GM12878 (cell line): ENCODE measurements around the gene SRPRB. TPM values are rescaled to one million over a fixed set of nuclear protein-coding genes. Genes with fewer than 3 reads are reported as not detected.

ENCODE experiments used
- ATAC-seq: fragments of 200-7000 bp; cut with Tn5 transposase; 3 replicates; pipeline ENCODE4 v1.9.1; 2020; ENCODE audit warnings: mild to moderate bottlenecking, moderate library complexity
- BruUV-seq: library from RNA; stranded (reverse); fragments of 400-500 nt; replicated peaks from 2 replicates; lab custom pipeline; 2021; lab: Mats Ljungman, UMichigan
- CTCF ChIA-PET: fragments of 300-600 bp; sonication (Branson Sonifier 250); formaldehyde crosslinking; extraction: SDS; loops from one replicate; lab custom pipeline; 2021; ENCODE audit warnings: inconsistent platforms; lab: Yijun Ruan, JAX
- POLR2A ChIA-PET: fragments of 350-600 bp; formaldehyde crosslinking; extraction: SDS; loops from one replicate; lab custom pipeline; 2021; ENCODE audit warnings: inconsistent platforms; lab: Charles Lee
- RAD21 ChIA-PET: fragments of 300-600 bp; sonication (Branson Sonifier 250); formaldehyde crosslinking; loops from one replicate; lab custom pipeline; 2023; ENCODE audit warnings: antibody characterized with exemption; ENCODE audit not compliant: unreplicated experiment; lab: Charles Lee
- SMC1A ChIA-PET: fragments of 300-600 bp; sonication (Branson Sonifier 250); formaldehyde crosslinking; loops from one replicate; lab custom pipeline; 2023; ENCODE audit not compliant: unreplicated experiment, uncharacterized antibody; lab: Charles Lee
- DNase-seq: peaks from one replicate; pipeline ENCODE4 v3.0.0-alpha.2; 2011; ENCODE audit warnings: low read depth, low spot score
- FAIRE-seq: peaks from 3 replicates; lab custom pipeline; 2011; peaks lifted over from hg19 to GRCh38; lab: Jason Lieb, UNC
- H2AFZ ChIP-seq: 2 replicates; pipeline ENCODE4 v1.6.0; 2011; ENCODE audit warnings: low read depth, low read length, control low read depth; ENCODE audit not compliant: control insufficient read depth
- H3K27ac ChIP-seq: 2 replicates; pipeline ENCODE4 v1.5.1; 2011; ENCODE audit warnings: control low read depth; ENCODE audit not compliant: control insufficient read depth, insufficient read depth
- H3K27me3 ChIP-seq, 2 experiments: replicated peaks in 1 of 2; 2 replicates each; pipeline versions ENCODE4 v1.6.0 to v1.6.1; 2011; ENCODE audit warnings: low read length in 1 of 2; ENCODE audit not compliant: control insufficient read depth in 2 of 2, insufficient read depth in 2 of 2
- H3K36me3 ChIP-seq, 2 experiments: 2 replicates each; pipeline ENCODE4 v1.5.1; 2011; ENCODE audit warnings: low read length in 1 of 2; ENCODE audit not compliant: control insufficient read depth in 2 of 2, insufficient read depth in 2 of 2
- H3K4me1 ChIP-seq: 2 replicates; pipeline ENCODE4 v1.6.1; 2011; ENCODE audit warnings: mild to moderate bottlenecking, low read length, moderate library complexity, mixed read lengths; ENCODE audit not compliant: control insufficient read depth, insufficient read depth
- H3K4me2 ChIP-seq: 2 replicates; pipeline ENCODE4 v1.6.0; 2011; ENCODE audit warnings: control low read depth; ENCODE audit not compliant: control insufficient read depth, insufficient read depth
- H3K4me3 ChIP-seq: fragments of 200-600 bp; sonication (generic); 2 replicates; pipeline ENCODE4 v1.5.1; 2016
- H3K79me2 ChIP-seq: 2 replicates; pipeline ENCODE4 v1.6.0; 2011; ENCODE audit warnings: low read length; ENCODE audit not compliant: control insufficient read depth, insufficient read depth
- H3K9ac ChIP-seq: 2 replicates; pipeline ENCODE4 v1.8.0; 2011; ENCODE audit warnings: low read length, control low read depth, mixed read lengths; ENCODE audit not compliant: control insufficient read depth, insufficient read depth
- H3K9me3 ChIP-seq: replicated peaks from 3 replicates; pipeline ENCODE4 v1.5.1; 2011; ENCODE audit warnings: mild to moderate bottlenecking, low read length; ENCODE audit not compliant: control insufficient read depth, insufficient read depth
- H4K20me1 ChIP-seq: 2 replicates; pipeline ENCODE4 v1.6.0; 2011; ENCODE audit not compliant: control insufficient read depth, insufficient read depth
- BHLHE40 ChIP-seq, 2 experiments: fragments of 450-650 bp in 1 of 2; IDR thresholded peaks; 2 replicates each; pipeline ENCODE4 v1.6.1; 2011 to 2017; ENCODE audit warnings: low read depth in 2 of 2, borderline replicate concordance in 1 of 2, improper control_type of control experiment in 1 of 2, low read length in 1 of 2, mild to moderate bottlenecking in 1 of 2
- BRCA1 ChIP-seq: IDR thresholded peaks from 2 replicates; pipeline ENCODE4 v1.6.1; 2011; ENCODE audit warnings: low read depth, low read length, improper control_type of control experiment
- CBFB ChIP-seq: IDR thresholded peaks from 2 replicates; pipeline ENCODE4 v1.6.1; 2016; ENCODE audit warnings: antibody characterized with exemption, low read depth
- FOS ChIP-seq: IDR thresholded peaks from 3 replicates; pipeline ENCODE4 v1.6.1; 2011; ENCODE audit warnings: borderline replicate concordance; ENCODE audit not compliant: insufficient read length; ENCODE audit errors: extremely low read depth
- FOXM1 ChIP-seq: IDR thresholded peaks from 2 replicates; pipeline ENCODE4 v1.6.1; 2012; ENCODE audit warnings: low read depth, mild to moderate bottlenecking, inconsistent platforms, low read length, moderate library complexity
- IKZF2 ChIP-seq, 2 experiments: fragments of 450-650 bp; IDR thresholded peaks; 2 replicates each; pipeline ENCODE4 v1.6.1; 2017; ENCODE audit warnings: mild to moderate bottlenecking in 2 of 2, moderate library complexity in 2 of 2
- SMAD5 ChIP-seq: IDR thresholded peaks from 2 replicates; pipeline ENCODE4 v1.6.1; 2016; ENCODE audit warnings: antibody characterized with exemption, low read depth
- STAT3 ChIP-seq: IDR thresholded peaks from 2 replicates; pipeline ENCODE4 v1.6.1; 2011; ENCODE audit warnings: low read depth, low read length, improper control_type of control experiment
- SUZ12 ChIP-seq: fragments of 200-600 bp; sonication (generic); IDR thresholded peaks from one replicate; pipeline ENCODE4 v1.6.1; 2018; ENCODE audit warnings: antibody characterized with exemption, mild to moderate bottlenecking; ENCODE audit not compliant: unreplicated experiment
- TARDBP ChIP-seq: IDR thresholded peaks from 2 replicates; pipeline ENCODE4 v1.6.1; 2016; ENCODE audit warnings: borderline replicate concordance
- WGBS: methylation state at CpG from one replicate; pipeline ENCODE4 v1.1.6; 2016; ENCODE audit warnings: low lambda C conversion rate; ENCODE audit not compliant: insufficient replicate concordance, insufficient coverage; ENCODE audit errors: missing lambda C conversion rate; 5-methylcytosine and 5-hydroxymethylcytosine counted together
- in situ Hi-C: fragments of 300-500 bp; cut with MboI; formaldehyde crosslinking; loops from 9 replicates; pipeline ENCODE4 v1.14.3; 2018; ENCODE audit warnings: mixed read lengths
- intact Hi-C: fragments of 100-400 bp; cut with micrococcal nuclease; formaldehyde crosslinking; loops from one replicate; pipeline ENCODE4 v1.14.2; 2022; ENCODE audit not compliant: unreplicated experiment
- polyA plus RNA-seq, 11 experiments: library from polyadenylated mRNA; depleted of rRNA in 4 of 11; unstranded in 6 of 11; stranded (reverse) in 5 of 11; fragments of >200 nt; fragmentation: Nextera tagmentation in 4 of 11; fragmentation: Illumina TruSeq in 1 of 11; extraction: Ambion mirVana in 4 of 11; extraction: Trizol in 1 of 11; gene quantifications; 1 replicate in 1 of 11; 2 replicates in 10 of 11; pipeline versions ENCODE4 v1.2.1 to v1.2.3, GENCODE V29; 2011 to 2016; ENCODE audit warnings: inconsistent platforms in 2 of 11, missing spikeins in 2 of 11, low read depth in 1 of 11
- total RNA-seq, 4 experiments: library from RNA; depleted of rRNA in 3 of 4; stranded (reverse); fragments of >200 nt in 3 of 4; fragmentation: Illumina TruSeq in 1 of 4; extraction: Trizol in 1 of 4; gene quantifications; 2 replicates each; pipeline versions ENCODE4 v1.2.1 to v1.2.3, GENCODE V29; 2013 to 2021
- TF ChIP-seq, protein P1 (sequence below): IDR thresholded peaks from 2 replicates; pipeline ENCODE4 v1.6.1; 2012; ENCODE audit warnings: low read length, inconsistent platforms
- TF ChIP-seq, protein P2 (sequence below): fragments of 450-650 bp; IDR thresholded peaks from 2 replicates; pipeline ENCODE4 v1.6.1; 2017; ENCODE audit warnings: mild to moderate bottlenecking, moderate library complexity
- TF ChIP-seq, protein P3 (sequence below): IDR thresholded peaks from 2 replicates; pipeline ENCODE4 v1.6.1; 2011; ENCODE audit warnings: borderline replicate concordance, low read depth, mild to moderate bottlenecking, moderate library complexity, low read length; ENCODE audit not compliant: insufficient read depth, poor library complexity, severe bottlenecking
- TF ChIP-seq, protein P4 (sequence below): IDR thresholded peaks from 2 replicates; pipeline ENCODE4 v1.6.1; 2012; ENCODE audit warnings: low read depth, low read length, improper control_type of control experiment

The SRPRB gene
- total and polyA plus RNA-seq, 10 of the 15 experiments (the other 5 are each of a cell fraction or from before 2014, with no cell fraction given), result 30.6 to 107 (median 46.6) TPM

DNA sequence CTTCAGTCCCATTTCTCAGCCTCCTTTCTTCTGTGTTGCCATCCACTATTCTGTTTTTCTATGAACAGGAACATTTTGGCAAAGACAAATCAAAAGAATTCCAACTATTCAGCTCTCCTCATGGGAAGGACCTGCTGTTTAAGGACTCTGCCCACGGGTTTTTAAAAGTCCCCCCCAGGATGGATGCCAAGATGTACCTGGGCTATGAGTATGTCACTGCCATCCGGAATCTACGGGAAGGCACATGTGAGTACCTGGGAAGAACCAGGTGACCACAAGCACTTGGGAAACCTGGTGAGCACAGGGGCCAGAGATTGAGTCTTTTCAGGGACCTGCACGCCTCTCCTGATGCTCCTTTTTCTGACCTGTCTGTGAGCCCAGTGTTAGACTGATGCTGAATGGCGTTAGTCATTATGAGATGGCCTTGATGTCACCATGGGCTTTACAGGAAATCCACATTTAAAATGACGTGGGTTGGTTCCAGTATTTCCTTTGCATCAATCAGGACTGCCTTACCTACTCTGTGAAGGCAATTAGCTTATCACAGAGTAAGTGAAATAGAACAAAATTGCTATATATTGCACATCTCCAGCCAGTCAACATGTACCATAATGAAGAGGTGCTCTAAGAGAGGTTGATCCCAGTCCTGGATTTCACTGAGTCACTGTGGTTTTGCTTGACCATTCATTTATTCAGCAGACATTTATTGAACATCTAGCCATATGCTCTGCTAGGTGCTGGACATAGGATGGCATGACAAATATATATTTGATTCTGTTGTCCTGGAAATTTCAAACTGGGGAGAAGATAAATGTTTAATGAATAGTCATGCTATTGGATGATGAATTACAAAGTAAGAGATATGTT, 47.7 kb upstream of the SRPRB start:
- Histone ChIP-seq H3K79me2 (no peaks in the 10 kb centered on the region), H2AFZ (no peak overlapping the region), H3K27ac (no peak overlapping the region), H3K4me2 (no peak overlapping the region), H3K9me3 (no peaks in the 10 kb centered on the region), H3K27me3 (peaks cover 2 to 6% of the 10 kb centered on the region in 2 experiments; a peak in 3 of 4 replicates), H4K20me1 (no peaks in the 10 kb centered on the region), H3K4me1 (no peaks in the 10 kb centered on the region), H3K9ac (no peak overlapping the region), H3K4me3 (no peak overlapping the region), H3K36me3 (no peaks in the 10 kb centered on the region)
- DNase-seq (no peak), ATAC-seq (no peak), FAIRE-seq (no peak)
- CTCF ChIA-PET, result no interaction called here
- SMC1A ChIA-PET, result no interaction called here
- WGBS, result 15% methylated on average over 6 of the region's 6 CpGs
- in situ Hi-C loops (no loop called here), intact Hi-C loops (no loop called here)
- RAD21 ChIA-PET, result no interaction called here
- BruUV-seq, result no TSS peak
- POLR2A ChIA-PET, result no interaction called here
- TF ChIP-seq, protein P1, sequence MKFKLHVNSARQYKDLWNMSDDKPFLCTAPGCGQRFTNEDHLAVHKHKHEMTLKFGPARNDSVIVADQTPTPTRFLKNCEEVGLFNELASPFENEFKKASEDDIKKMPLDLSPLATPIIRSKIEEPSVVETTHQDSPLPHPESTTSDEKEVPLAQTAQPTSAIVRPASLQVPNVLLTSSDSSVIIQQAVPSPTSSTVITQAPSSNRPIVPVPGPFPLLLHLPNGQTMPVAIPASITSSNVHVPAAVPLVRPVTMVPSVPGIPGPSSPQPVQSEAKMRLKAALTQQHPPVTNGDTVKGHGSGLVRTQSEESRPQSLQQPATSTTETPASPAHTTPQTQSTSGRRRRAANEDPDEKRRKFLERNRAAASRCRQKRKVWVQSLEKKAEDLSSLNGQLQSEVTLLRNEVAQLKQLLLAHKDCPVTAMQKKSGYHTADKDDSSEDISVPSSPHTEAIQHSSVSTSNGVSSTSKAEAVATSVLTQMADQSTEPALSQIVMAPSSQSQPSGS, result no peak
- TF ChIP-seq FOXM1, result no peak
- TF ChIP-seq SMAD5, result no peak
- TF ChIP-seq, protein P2, sequence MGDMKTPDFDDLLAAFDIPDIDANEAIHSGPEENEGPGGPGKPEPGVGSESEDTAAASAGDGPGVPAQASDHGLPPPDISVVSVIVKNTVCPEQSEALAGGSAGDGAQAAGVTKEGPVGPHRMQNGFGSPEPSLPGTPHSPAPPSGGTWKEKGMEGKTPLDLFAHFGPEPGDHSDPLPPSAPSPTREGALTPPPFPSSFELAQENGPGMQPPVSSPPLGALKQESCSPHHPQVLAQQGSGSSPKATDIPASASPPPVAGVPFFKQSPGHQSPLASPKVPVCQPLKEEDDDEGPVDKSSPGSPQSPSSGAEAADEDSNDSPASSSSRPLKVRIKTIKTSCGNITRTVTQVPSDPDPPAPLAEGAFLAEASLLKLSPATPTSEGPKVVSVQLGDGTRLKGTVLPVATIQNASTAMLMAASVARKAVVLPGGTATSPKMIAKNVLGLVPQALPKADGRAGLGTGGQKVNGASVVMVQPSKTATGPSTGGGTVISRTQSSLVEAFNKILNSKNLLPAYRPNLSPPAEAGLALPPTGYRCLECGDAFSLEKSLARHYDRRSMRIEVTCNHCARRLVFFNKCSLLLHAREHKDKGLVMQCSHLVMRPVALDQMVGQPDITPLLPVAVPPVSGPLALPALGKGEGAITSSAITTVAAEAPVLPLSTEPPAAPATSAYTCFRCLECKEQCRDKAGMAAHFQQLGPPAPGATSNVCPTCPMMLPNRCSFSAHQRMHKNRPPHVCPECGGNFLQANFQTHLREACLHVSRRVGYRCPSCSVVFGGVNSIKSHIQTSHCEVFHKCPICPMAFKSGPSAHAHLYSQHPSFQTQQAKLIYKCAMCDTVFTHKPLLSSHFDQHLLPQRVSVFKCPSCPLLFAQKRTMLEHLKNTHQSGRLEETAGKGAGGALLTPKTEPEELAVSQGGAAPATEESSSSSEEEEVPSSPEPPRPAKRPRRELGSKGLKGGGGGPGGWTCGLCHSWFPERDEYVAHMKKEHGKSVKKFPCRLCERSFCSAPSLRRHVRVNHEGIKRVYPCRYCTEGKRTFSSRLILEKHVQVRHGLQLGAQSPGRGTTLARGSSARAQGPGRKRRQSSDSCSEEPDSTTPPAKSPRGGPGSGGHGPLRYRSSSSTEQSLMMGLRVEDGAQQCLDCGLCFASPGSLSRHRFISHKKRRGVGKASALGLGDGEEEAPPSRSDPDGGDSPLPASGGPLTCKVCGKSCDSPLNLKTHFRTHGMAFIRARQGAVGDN, result no peak
- no peak for TF ChIP-seq IKZF2 (IDR thresholded peaks at IDR 0.05)
- TF ChIP-seq FOS, result no peak
- TF ChIP-seq SUZ12, result no peak
- TF ChIP-seq, protein P3, sequence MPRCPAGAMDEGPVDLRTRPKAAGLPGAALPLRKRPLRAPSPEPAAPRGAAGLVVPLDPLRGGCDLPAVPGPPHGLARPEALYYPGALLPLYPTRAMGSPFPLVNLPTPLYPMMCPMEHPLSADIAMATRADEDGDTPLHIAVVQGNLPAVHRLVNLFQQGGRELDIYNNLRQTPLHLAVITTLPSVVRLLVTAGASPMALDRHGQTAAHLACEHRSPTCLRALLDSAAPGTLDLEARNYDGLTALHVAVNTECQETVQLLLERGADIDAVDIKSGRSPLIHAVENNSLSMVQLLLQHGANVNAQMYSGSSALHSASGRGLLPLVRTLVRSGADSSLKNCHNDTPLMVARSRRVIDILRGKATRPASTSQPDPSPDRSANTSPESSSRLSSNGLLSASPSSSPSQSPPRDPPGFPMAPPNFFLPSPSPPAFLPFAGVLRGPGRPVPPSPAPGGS, result no peak
- no peak for TF ChIP-seq TARDBP
- TF ChIP-seq STAT3, result no peak
- no peak for TF ChIP-seq CBFB
- TF ChIP-seq, protein P4, sequence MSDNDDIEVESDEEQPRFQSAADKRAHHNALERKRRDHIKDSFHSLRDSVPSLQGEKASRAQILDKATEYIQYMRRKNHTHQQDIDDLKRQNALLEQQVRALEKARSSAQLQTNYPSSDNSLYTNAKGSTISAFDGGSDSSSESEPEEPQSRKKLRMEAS, result no peak
- no peak for TF ChIP-seq BRCA1
- TF ChIP-seq BHLHE40 (IDR thresholded peaks at IDR 0.05; ENCODE audit: borderline replicate concordance in 1 of 2, low read depth in 2 of 2, low read length in 1 of 2), result no peak
